HepG2 (cell line): Measurements from ENCODE around the gene WFDC5. TPM values are rescaled to one million over a fixed set of nuclear protein-coding genes. Genes with fewer than 3 reads are reported as not detected.

Source experiments
- ATAC-seq: fragments of 200-7000 bp; cut with Tn5 transposase; 3 replicates; pipeline ENCODE4 v1.9.1; 2020; ENCODE audit warnings: mild to moderate bottlenecking, moderate library complexity
- BruUV-seq: library from RNA; stranded (reverse); fragments of 400-500 nt; replicated peaks from 2 replicates; lab custom pipeline; 2021; lab: Mats Ljungman, UMichigan
- CTCF ChIA-PET: fragments of 300-600 bp; formaldehyde crosslinking; extraction: SDS; loops from one replicate; lab custom pipeline; 2021; ENCODE audit warnings: low total read pairs, inconsistent platforms, low intra/inter-chr PET ratio; lab: Yijun Ruan, JAX
- POLR2A ChIA-PET: fragments of 350-600 bp; sonication (Branson Sonifier 250); formaldehyde crosslinking; loops from one replicate; lab custom pipeline; 2020; ENCODE audit warnings: antibody characterized with exemption, inconsistent platforms; lab: Yijun Ruan, JAX
- DNase-seq: peaks from one replicate; pipeline ENCODE4 v3.0.0-alpha.2; 2015; ENCODE audit warnings: low spot score
- FAIRE-seq: peaks from 3 replicates; lab custom pipeline; 2011; peaks lifted over from hg19 to GRCh38; lab: Jason Lieb, UNC
- H2AFZ ChIP-seq: one replicate; pipeline ENCODE4 v1.6.1; 2011; ENCODE audit warnings: low read length, inconsistent platforms
- H3K27ac ChIP-seq: fragments of 300-600 bp; 3 replicates; pipeline ENCODE4 v1.8.0; 2011; ENCODE audit warnings: mixed run types, mild to moderate bottlenecking, mixed read lengths, low read length, inconsistent platforms; ENCODE audit not compliant: insufficient read depth; ENCODE audit errors: extremely low read length
- H3K27me3 ChIP-seq, 2 experiments: fragments of 200-600 bp in 1 of 2; 2 replicates in 1 of 2; 3 replicates in 1 of 2; pipeline versions ENCODE4 v1.6.0 to v1.8.0; 2011; ENCODE audit warnings: low read length in 2 of 2, mild to moderate bottlenecking in 2 of 2, moderate library complexity in 2 of 2, inconsistent platforms in 1 of 2; ENCODE audit not compliant: insufficient read depth in 2 of 2, control insufficient read depth in 1 of 2
- H3K36me3 ChIP-seq, 2 experiments: fragments of 200-600 bp in 1 of 2; replicated peaks in 1 of 2; 2 replicates in 1 of 2; 3 replicates in 1 of 2; pipeline versions ENCODE4 v1.5.1 to v1.8.0; 2011; ENCODE audit warnings: low read length in 2 of 2, inconsistent platforms in 1 of 2; ENCODE audit not compliant: insufficient read depth in 2 of 2, control insufficient read depth in 1 of 2
- H3K4me1 ChIP-seq: 2 replicates; pipeline ENCODE4 v1.5.1; 2012; ENCODE audit warnings: low read length, inconsistent platforms; ENCODE audit not compliant: insufficient read depth
- H3K4me2 ChIP-seq: 2 replicates; pipeline ENCODE4 v1.6.0; 2011; ENCODE audit warnings: low read depth, low read length, inconsistent platforms
- H3K4me3 ChIP-seq, 3 experiments: fragments of 200-600 bp in 1 of 3; sonication (generic), shearing (Covaris generic) in 1 of 3; replicated peaks in 1 of 3; 2 replicates each; pipeline ENCODE4 v1.5.1; 2011 to 2016; ENCODE audit warnings: low read length in 3 of 3, inconsistent platforms in 2 of 3, low read depth in 2 of 3, mild to moderate bottlenecking in 2 of 3, control low read depth in 1 of 3, mixed read lengths in 1 of 3; ENCODE audit not compliant: insufficient read depth in 1 of 3
- H3K79me2 ChIP-seq: one replicate; pipeline ENCODE4 v1.6.1; 2011; ENCODE audit warnings: low read length, inconsistent platforms; ENCODE audit not compliant: insufficient read depth
- H3K9ac ChIP-seq: 2 replicates; pipeline ENCODE4 v1.6.0; 2011; ENCODE audit warnings: mild to moderate bottlenecking, low read depth, low read length, inconsistent platforms; ENCODE audit not compliant: insufficient read depth
- H3K9me3 ChIP-seq: 2 replicates; pipeline ENCODE4 v1.5.1; 2012; ENCODE audit warnings: mild to moderate bottlenecking, low read length
- H4K20me1 ChIP-seq: 2 replicates; pipeline ENCODE4 v1.6.0; 2011; ENCODE audit warnings: inconsistent platforms, mild to moderate bottlenecking, low read length, moderate library complexity; ENCODE audit not compliant: insufficient read depth
- MAFF ChIP-seq: IDR thresholded peaks from 2 replicates; pipeline ENCODE4 v1.6.1; 2011; ENCODE audit warnings: low read depth, low read length, improper control_type of control experiment
- MAFK ChIP-seq, 2 experiments: IDR thresholded peaks in 1 of 2; conservative IDR thresholded peaks in 1 of 2; 2 replicates each; pipeline ENCODE4 v1.6.1; 2011; ENCODE audit warnings: improper control_type of control experiment in 2 of 2, low read length in 2 of 2
- ZNF274 ChIP-seq: sonication (generic); formaldehyde crosslinking; IDR thresholded peaks from 2 replicates; pipeline ENCODE4 v1.5.1; 2020; ENCODE audit warnings: mild to moderate bottlenecking, missing genetic modification reagents
- WGBS: methylation state at CpG from one replicate; pipeline ENCODE4 v1.1.6; 2017; ENCODE audit warnings: low lambda C conversion rate; 5-methylcytosine and 5-hydroxymethylcytosine counted together
- in situ Hi-C: cut with HindIII; loops from 2 replicates; pipeline ENCODE4 v1.10.0; 2017; ENCODE audit warnings: low pct_unique_long_range_greater_than_20kb; ENCODE audit not compliant: extremely low pct_ligation_motif_present
- intact Hi-C: fragments of 100-400 bp; cut with micrococcal nuclease; formaldehyde crosslinking; loops from one replicate; pipeline ENCODE4 v1.10.0; 2022; ENCODE audit not compliant: unreplicated experiment
- polyA plus RNA-seq, 8 experiments: library from polyadenylated mRNA; depleted of rRNA in 3 of 8; stranded (reverse) in 7 of 8; unstranded in 1 of 8; fragments of >200 nt; fragmentation: Illumina TruSeq in 4 of 8; extraction: Trizol in 4 of 8; gene quantifications; 2 replicates each; pipeline versions ENCODE4 v1.2.1 to v1.2.3, GENCODE V29; 2011 to 2016; ENCODE audit warnings: low read depth in 4 of 8, missing spikeins in 1 of 8, mixed read lengths in 1 of 8; ENCODE audit not compliant: insufficient read depth in 1 of 8
- total RNA-seq, 5 experiments: library from RNA; depleted of rRNA; stranded (reverse); fragments of >200 nt; fragmentation: Illumina TruSeq; extraction: Trizol; gene quantifications; 2 replicates each; pipeline ENCODE4 v1.2.3, GENCODE V29; 2016; ENCODE audit warnings: low read depth in 1 of 5
- TF ChIP-seq, protein P1 (sequence below): IDR thresholded peaks from 2 replicates; pipeline ENCODE4 v1.6.1; 2016; ENCODE audit warnings: missing biosample characterization, missing genetic modification reagents, low read depth
- TF ChIP-seq, protein P2 (sequence below): sonication (generic); formaldehyde crosslinking; IDR thresholded peaks from 2 replicates; pipeline ENCODE4 v1.5.0; 2020; ENCODE audit warnings: mild to moderate bottlenecking, missing genetic modification reagents, moderate library complexity
- TF ChIP-seq, protein P3 (sequence below): sonication (generic); formaldehyde crosslinking; IDR thresholded peaks from 2 replicates; pipeline ENCODE4 v1.8.1; 2023; ENCODE audit warnings: mild to moderate bottlenecking, moderate library complexity, missing genetic modification reagents

The WFDC5 gene
- total and polyA plus RNA-seq, 2 of the 13 experiments (the other 11 are each of a cell fraction or from before 2014, with no cell fraction given) = not detected

DNA sequence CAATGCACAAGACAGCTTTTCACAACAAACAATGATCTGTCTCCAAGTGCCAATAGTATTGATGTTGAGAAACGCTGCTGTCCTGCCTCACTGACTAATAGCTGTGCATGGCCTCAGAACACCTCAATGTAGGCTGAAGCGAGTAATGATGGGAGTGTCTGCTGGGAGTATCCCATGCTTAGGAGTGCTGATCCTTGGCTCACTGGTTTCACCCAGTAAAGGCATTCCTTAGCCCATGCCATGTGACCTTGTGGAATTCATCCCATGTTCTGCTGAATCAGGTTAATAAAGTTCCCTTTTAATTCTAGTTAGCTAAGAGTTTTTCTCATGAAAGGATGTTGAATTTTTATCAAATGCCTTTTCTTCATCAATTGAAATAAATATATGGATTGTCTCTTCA, 13.1 kb upstream of the WFDC5 start:
- POLR2A ChIA-PET = no interaction called here
- peak; percentile 70 for FAIRE-seq

DNA sequence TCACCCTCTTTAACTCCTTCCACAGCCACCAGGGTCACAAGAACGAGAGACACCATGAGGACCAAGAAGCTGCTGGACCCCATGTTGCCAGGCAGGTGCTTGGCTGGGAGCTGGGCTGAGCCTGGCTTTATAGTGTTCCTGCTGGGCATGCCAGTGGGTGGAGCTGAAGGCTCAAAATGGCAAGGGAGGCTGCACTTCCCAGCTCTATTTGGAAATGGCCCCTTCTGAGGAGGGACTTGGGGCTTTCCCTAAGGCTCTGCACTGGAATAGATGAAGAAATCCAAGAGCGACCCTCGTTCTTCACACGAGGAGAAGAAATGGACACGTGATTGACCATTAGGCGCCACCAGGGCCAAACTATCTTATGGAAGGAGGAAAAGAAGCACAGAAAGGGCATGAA, 9.4 kb upstream of the WFDC5 start, which contains the start of gene WFDC12:
WFDC12 (minus strand) TSS at position 101 of the 400 bp plus-strand sequence; CDS start at position 83, 18 bp downstream.
- H3K9me3 ChIP-seq = no peaks in the 10 kb centered on the region
- ChIA-PET POLR2A (no interaction called here), CTCF (no interaction called here)
- H3K9ac ChIP-seq = no peak within 1 kb of the TSS
- ATAC-seq (no peak; the same call in 2 of the 3 replicates), DNase-seq (no peak), FAIRE-seq (no peak)
- H3K27ac ChIP-seq = no peak within 1 kb of the TSS
- H2AFZ ChIP-seq = no peak within 1 kb of the TSS
- H3K36me3 ChIP-seq = no peaks in the 10 kb centered on the region
- in situ Hi-C loops (no loop called here), intact Hi-C loops (no loop called here)
- TF ChIP-seq, protein P1, sequence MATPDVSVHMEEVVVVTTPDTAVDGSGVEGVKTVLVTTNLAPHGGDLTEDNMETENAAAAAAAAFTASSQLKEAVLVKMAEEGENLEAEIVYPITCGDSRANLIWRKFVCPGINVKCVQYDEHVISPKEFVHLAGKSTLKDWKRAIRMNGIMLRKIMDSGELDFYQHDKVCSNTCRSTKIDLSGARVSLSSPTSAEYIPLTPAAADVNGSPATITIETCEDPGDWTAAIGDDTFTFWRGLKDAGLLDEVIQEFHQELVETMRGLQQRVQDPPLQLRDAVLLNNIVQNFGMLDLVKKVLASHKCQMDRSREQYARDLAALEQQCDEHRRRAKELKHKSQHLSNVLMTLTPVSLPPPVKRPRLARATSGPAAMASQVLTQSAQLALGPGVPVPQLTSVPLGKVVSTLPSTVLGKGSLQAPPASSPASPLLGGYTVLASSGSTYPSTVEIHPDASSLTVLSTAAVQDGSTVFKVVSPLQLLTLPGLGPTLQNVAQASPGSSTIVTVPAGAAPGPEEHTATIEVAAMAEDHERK = no peak
- TF ChIP-seq, protein P2, sequence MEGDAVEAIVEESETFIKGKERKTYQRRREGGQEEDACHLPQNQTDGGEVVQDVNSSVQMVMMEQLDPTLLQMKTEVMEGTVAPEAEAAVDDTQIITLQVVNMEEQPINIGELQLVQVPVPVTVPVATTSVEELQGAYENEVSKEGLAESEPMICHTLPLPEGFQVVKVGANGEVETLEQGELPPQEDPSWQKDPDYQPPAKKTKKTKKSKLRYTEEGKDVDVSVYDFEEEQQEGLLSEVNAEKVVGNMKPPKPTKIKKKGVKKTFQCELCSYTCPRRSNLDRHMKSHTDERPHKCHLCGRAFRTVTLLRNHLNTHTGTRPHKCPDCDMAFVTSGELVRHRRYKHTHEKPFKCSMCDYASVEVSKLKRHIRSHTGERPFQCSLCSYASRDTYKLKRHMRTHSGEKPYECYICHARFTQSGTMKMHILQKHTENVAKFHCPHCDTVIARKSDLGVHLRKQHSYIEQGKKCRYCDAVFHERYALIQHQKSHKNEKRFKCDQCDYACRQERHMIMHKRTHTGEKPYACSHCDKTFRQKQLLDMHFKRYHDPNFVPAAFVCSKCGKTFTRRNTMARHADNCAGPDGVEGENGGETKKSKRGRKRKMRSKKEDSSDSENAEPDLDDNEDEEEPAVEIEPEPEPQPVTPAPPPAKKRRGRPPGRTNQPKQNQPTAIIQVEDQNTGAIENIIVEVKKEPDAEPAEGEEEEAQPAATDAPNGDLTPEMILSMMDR = peak; percentile 26; the same call in 1 of the 2 replicates
- WGBS = 4% methylated on average over 5 of the region's 6 CpGs
- H3K4me1 ChIP-seq = peaks cover 7% of the 10 kb centered on the region; the same call in 1 of the 2 replicates
- no peaks in the 10 kb centered on the region for H4K20me1 ChIP-seq
- BruUV-seq = no TSS peak
- no peak within 1 kb of the TSS for H3K4me2 ChIP-seq
- peaks cover 1 to 6% of the 10 kb centered on the region in 2 experiments; a peak in 2 of 5 replicates for H3K27me3 ChIP-seq
- no peak within 1 kb of the TSS for H3K4me3 ChIP-seq
- no peaks in the 10 kb centered on the region for H3K79me2 ChIP-seq

More for the DNA sequence above, 13.1 kb upstream of the WFDC5 start:
- in situ Hi-C loops = no loop called here
- DNase-seq (no peak), ATAC-seq (no peak)
- H3K4me1 ChIP-seq = no peaks in the 10 kb centered on the region
- CTCF ChIA-PET = no interaction called here
- H3K27ac ChIP-seq = no peak overlapping the region
- no peak overlapping the region for H3K4me3 ChIP-seq
- H3K4me2 ChIP-seq = no peak overlapping the region
- peaks cover 1 to 6% of the 10 kb centered on the region in 2 experiments; a peak in 2 of 5 replicates for H3K27me3 ChIP-seq
- no TSS peak for BruUV-seq
- H2AFZ ChIP-seq = no peak overlapping the region
- intact Hi-C loops = no loop called here
- 50% methylated on average over 2 of the region's 2 CpGs for WGBS
- no peaks in the 10 kb centered on the region for H3K79me2 ChIP-seq
- H3K9ac ChIP-seq = no peak overlapping the region
- peak; percentile 28 to 44; a peak in 2 of 4 replicates for TF ChIP-seq MAFK (conservative IDR thresholded peaks at IDR 0.05 in 1 of 2, IDR thresholded peaks at IDR 0.05 in 1 of 2; ENCODE audit: low read length in 2 of 2)
- TF ChIP-seq MAFF = peak; percentile 29; the same call in 1 of the 2 replicates
- no peak for TF ChIP-seq ZNF274 (CRISPR knock-in tag)
- TF ChIP-seq, protein P3, sequence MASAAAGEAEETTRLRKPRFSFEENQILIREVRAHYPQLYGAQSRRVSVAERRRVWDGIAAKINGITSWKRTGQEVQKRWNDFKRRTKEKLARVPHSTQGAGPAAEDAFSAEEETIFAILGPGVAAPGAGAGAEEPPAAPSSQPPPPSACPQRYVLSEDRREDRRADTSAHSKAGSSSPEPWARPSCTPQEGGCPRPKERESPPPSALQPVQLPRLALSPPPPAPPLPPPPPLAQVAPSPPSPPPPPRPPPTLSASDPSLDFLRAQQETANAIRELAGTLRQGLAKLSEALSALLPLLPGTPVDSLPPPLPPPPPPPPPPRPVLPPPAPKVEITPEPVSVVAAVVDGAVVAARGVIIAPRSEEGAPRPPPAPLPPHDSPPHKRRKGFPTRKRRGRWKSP = no peak
- TF ChIP-seq, all 625 proteins: peak for 2
- H3K36me3 ChIP-seq = no peaks in the 10 kb centered on the region
- H3K9me3 ChIP-seq = no peaks in the 10 kb centered on the region
- H4K20me1 ChIP-seq = no peaks in the 10 kb centered on the region
